Right lobe of liver (tissue), 6 donors: ENCODE results near the gene LHX2. TPM values are rescaled to one million over a fixed set of nuclear protein-coding genes. Genes with fewer than 3 reads are reported as not detected.

Experiments
- ATAC-seq, 4 donors: fragments of 200-7000 bp; cut with Tn5 transposase; one replicate each; pipeline ENCODE4 v1.9.1; 2020; ENCODE audit warnings: mild to moderate bottlenecking in 4 of 4, moderate library complexity in 4 of 4
- DNase-seq, 3 donors: peaks; one replicate each; pipeline ENCODE4 v3.0.0-alpha.2; 2020
- H3K27ac ChIP-seq, 3 donors: fragments of 200-600 bp; one replicate each; pipeline ENCODE4 v1.8.0; 2022
- H3K27me3 ChIP-seq, 2 donors: fragments of 200-600 bp; one replicate each; pipeline ENCODE4 v1.8.0; 2022
- H3K36me3 ChIP-seq, 4 donors: fragments of 200-600 bp; sonication (generic) in 1 of 4; one replicate each; pipeline versions ENCODE4 v1.5.1 to v1.8.0; 2017 to 2022; ENCODE audit warnings: control low read depth in 1 of 4
- H3K4me1 ChIP-seq, 4 donors: fragments of 200-600 bp; sonication (generic) in 1 of 4; one replicate each; pipeline versions ENCODE4 v1.5.1 to v1.8.0; 2017 to 2022; ENCODE audit warnings: control low read depth in 1 of 4
- H3K4me3 ChIP-seq, 3 donors: fragments of 200-600 bp; one replicate each; pipeline ENCODE4 v1.8.0; 2022
- H3K9me3 ChIP-seq, 4 donors: fragments of 200-600 bp; sonication (generic) in 1 of 4; one replicate each; pipeline versions ENCODE4 v1.5.1 to v1.8.0; 2017 to 2022; ENCODE audit warnings: control low read depth in 1 of 4
- POLR2A ChIP-seq: fragments of 450-650 bp; IDR thresholded peaks from one replicate; pipeline ENCODE4 v1.6.1; 2017; ENCODE audit warnings: antibody characterized with exemption, mild to moderate bottlenecking
- WGBS: methylation state at CpG from one replicate; pipeline ENCODE4 v1.1.6; 2018; ENCODE audit warnings: low coverage, low lambda C conversion rate; ENCODE audit not compliant: insufficient coverage; ENCODE audit errors: missing lambda C conversion rate; 5-methylcytosine and 5-hydroxymethylcytosine counted together
- intact Hi-C, 2 donors: fragments of 100-400 bp; cut with DNase I; formaldehyde crosslinking; loops; one replicate each; pipeline versions ENCODE4 v1.11.2 to v1.14.1; 2022
- total RNA-seq, 6 experiments: library from RNA; depleted of rRNA in 2 of 6; stranded (reverse); fragments of >200 nt in 2 of 6; fragmentation: NEBNext Ultra II Directional in 3 of 6; extraction: Animal tissue kit (Norgen Biotek cat#: 25700) in 3 of 6; gene quantifications; one replicate each; pipeline versions ENCODE4 v1.1.0 to v1.2.4, GENCODE V29; 2016 to 2023
- TF ChIP-seq, protein P1 (sequence below), 4 donors: fragments of 200-600 bp in 3 of 4; fragments of 450-650 bp in 1 of 4; IDR thresholded peaks; one replicate each; pipeline versions ENCODE4 v1.5.1 to v1.8.0; 2016 to 2022; ENCODE audit warnings: antibody characterized with exemption in 4 of 4, mild to moderate bottlenecking in 2 of 4
- donor health status: DM: no; HTN: yes; CAD: no.
- donor health status: DM: no; HTN: no; CAD: no.
- donor health status: DM: no; HTN: no; CAD: no.
- donor health status: DM: no; HTN: yes; CAD: no.
- donor health status: DM: no; HTN: yes; CAD: no.

LHX2 gene
- total RNA-seq, 6 experiments from 2014 or later: 0.64 to 5.0 (median 3.0) TPM

DNA sequence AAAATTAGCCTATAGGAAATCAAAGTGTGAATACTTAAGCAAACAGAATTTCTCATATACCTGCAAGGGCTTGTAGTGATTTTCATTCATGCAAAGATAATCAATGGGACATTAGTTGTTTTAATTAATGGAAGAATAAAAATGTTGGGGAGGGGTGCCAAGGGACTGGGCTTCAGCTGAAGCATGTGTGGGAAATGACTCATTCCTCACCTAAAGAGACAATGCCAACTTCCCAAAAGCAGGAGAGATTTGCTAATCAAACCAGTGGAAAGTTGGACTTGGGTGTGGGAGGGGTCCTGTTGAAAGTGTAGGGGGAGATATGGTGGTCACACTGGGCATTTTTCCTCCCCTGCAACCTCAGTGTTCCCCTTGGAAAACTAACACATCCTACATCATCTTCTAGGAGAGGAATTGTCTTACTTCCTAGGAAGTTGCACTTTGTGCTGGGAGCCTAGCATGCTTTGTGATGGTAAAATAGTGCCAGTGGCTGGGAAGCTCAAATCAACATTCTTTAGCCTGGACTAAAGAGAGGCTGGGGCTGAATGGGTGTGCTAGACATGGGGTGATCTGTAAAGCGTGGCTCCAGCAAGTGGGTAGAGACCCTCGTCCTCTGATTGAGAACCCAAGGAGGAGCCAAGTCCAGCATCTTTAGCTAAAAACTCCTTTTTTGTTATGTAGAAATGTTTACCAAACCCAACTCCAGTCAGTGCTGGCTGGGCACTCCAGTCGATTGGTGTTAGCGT is 6.4 kb upstream of the LHX2 start:
- Histone ChIP-seq H3K27me3 (peaks cover 12 to 40% of the 10 kb centered on the region in 2 donors), H3K9me3 (no peaks in the 10 kb centered on the region), H3K27ac (no peak overlapping the region), H3K36me3 (no peaks in the 10 kb centered on the region), H3K4me3 (no peak overlapping the region), H3K4me1 (peaks cover 0 to 13% (median 0%) of the 10 kb centered on the region in 4 donors)
- ATAC-seq (no peak), DNase-seq (no peak)
- WGBS: 17% methylated on average over 4 of the region's 4 CpGs
- TF ChIP-seq, protein P1, sequence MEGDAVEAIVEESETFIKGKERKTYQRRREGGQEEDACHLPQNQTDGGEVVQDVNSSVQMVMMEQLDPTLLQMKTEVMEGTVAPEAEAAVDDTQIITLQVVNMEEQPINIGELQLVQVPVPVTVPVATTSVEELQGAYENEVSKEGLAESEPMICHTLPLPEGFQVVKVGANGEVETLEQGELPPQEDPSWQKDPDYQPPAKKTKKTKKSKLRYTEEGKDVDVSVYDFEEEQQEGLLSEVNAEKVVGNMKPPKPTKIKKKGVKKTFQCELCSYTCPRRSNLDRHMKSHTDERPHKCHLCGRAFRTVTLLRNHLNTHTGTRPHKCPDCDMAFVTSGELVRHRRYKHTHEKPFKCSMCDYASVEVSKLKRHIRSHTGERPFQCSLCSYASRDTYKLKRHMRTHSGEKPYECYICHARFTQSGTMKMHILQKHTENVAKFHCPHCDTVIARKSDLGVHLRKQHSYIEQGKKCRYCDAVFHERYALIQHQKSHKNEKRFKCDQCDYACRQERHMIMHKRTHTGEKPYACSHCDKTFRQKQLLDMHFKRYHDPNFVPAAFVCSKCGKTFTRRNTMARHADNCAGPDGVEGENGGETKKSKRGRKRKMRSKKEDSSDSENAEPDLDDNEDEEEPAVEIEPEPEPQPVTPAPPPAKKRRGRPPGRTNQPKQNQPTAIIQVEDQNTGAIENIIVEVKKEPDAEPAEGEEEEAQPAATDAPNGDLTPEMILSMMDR (IDR thresholded peaks at IDR 0.05): no peak
- no peak for TF ChIP-seq POLR2A
- intact Hi-C loops: no loop called here

DNA sequence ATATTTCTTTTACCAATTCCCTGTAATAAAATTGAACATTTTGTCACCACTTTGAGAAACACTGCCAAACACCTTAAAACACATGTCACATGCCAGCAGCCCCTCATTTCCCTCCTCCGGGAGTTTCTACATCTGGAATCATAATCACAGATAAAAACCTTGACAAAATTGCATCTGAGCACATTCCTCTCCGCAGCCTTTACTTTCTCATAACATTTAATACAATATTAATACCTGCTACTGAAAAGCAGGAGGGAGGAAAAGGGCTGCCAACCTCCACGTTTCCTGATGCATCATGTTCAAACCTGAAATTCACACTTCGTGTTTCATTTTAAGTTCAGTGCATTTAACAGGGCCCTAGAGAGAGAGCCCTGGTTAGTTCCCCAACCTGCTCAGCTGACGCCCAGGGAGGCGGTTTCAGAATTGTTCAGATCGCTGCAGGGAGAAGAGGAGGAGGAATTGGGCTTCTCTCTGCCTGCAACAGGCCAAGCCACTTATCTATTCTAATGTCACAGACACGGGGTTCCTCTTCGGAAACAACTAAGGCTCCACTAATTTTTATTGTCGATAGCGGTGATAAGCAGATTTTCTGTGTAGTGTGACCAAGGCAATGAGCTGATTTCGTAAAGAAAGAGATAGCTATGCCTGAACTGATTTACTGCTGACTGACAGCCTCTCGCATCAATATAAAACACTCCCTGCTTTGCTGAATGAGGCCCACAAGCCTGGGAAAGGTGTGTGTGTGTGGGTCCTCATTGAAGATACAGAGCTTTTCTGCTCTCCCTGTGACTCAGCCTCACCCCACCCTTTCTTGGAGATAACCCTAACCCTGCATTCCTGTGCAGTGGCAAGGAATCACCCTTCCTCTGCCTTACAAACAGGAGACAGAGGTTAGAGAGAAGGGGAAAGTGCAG is 4.9 kb upstream of the LHX2 start:
- TF ChIP-seq, protein P1 (IDR thresholded peaks at IDR 0.05): no peak
- TF ChIP-seq POLR2A: no peak
- H3K4me1 ChIP-seq: peaks cover 0 to 17% (median 0%) of the 10 kb centered on the region in 4 donors
- ATAC-seq (peak in 1 of 4 donors; percentile 28), DNase-seq (peak in 1 of 3 donors; percentile 32)
- no peaks in the 10 kb centered on the region for H3K9me3 ChIP-seq
- peaks cover 12 to 28% of the 10 kb centered on the region in 2 donors for H3K27me3 ChIP-seq
- H3K4me3 ChIP-seq: no peak overlapping the region
- WGBS: 15% methylated on average over 8 of the region's 13 CpGs
- H3K27ac ChIP-seq: no peak overlapping the region
- intact Hi-C loops: no loop called here
- H3K36me3 ChIP-seq: no peaks in the 10 kb centered on the region

DNA sequence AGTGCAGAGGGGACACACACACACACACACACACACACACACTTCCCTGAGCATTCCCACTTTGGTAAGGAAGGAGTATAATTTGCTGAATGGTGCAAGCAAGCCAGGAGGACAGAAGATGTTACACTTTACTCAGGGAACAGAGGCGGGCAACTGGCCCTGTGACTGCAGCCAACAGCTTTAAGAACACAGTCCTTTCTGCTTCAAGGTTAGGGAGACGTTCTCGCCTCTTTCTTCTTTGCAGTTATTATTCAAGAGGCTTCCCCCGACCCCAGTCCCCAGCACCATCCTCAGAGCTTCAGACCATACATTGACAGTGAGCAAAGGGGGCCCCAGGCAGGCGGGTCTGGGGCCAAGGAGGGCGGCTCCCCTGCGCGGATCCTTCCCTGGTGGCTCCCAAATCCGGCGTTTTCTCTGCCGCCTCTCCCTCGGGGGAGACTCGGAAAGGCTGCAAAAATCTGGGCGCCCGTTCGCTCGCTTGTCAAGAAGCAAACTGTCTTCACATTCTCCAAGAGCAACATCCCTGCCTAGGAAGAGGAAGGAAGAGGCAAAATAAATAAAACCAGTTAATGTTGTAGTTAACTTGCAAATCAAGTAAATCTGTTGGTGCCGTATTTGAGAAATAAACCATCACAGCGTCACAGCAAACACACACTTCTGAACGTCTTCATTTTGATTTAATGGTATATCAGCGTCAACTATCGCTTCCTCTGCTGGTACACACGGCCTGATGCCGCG is 3.8 kb upstream of the LHX2 start:
- DNase-seq: peak in 1 of 3 donors; percentile 31
- Histone ChIP-seq H3K9me3 (no peaks in the 10 kb centered on the region), H3K36me3 (no peaks in the 10 kb centered on the region), H3K27ac (no peak overlapping the region), H3K4me1 (peaks cover 0 to 23% (median 3%) of the 10 kb centered on the region in 4 donors), H3K27me3 (peaks cover 12 to 35% of the 10 kb centered on the region in 2 donors), H3K4me3 (no peak overlapping the region)
- intact Hi-C loops: no loop called here
- TF ChIP-seq, protein P1 (IDR thresholded peaks at IDR 0.05): no peak
- no peak for TF ChIP-seq POLR2A
- WGBS: 6% methylated on average over 23 of the region's 25 CpGs
- ATAC-seq: no peak

DNA sequence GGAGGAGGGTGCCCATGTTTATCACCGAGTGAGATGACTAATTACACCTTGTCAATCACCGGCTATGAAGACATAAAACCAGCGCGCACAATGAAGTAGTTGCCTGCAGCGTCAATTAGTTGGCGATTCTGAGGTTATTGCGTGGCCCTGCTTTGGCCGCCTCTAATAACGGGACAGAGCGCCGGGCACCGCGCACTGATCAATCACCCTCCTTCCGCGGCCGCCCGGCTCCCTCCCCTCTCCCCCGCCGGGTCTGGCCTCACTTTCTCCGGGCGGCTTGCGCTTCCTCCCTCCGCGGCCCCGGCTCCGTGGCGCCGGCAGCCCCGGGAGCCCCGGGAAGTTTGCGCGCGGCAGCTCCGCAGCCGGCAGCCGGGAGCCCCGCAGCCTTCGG is 3.3 kb upstream of the LHX2 start:
- DNase-seq: peak in 1 of 3 donors; percentile 27

More for the DNA sequence above, 3.3 kb upstream of the LHX2 start:
- 5% methylated on average over 13 of the region's 38 CpGs for WGBS
- no peak overlapping the region for H3K27ac ChIP-seq
- intact Hi-C loops: no loop called here
- H3K4me1 ChIP-seq: peaks cover 0 to 26% (median 4%) of the 10 kb centered on the region in 4 donors
- peaks cover 12 to 37% of the 10 kb centered on the region in 2 donors for H3K27me3 ChIP-seq
- H3K4me3 ChIP-seq: no peak overlapping the region
- H3K36me3 ChIP-seq: no peaks in the 10 kb centered on the region
- no peak for ATAC-seq
- H3K9me3 ChIP-seq: no peaks in the 10 kb centered on the region
- TF ChIP-seq POLR2A: no peak
- TF ChIP-seq, protein P1 (IDR thresholded peaks at IDR 0.05): no peak
